HEK293 (cell line): ENCODE data around the gene STIM1.

Experiments
- CTCF ChIA-PET: fragments of 350-600 bp; formaldehyde crosslinking; extraction: SDS; loops from one replicate; lab custom pipeline; 2021; ENCODE audit warnings: antibody characterized with exemption; lab: Yijun Ruan, JAX
- POLR2A ChIA-PET: fragments of 300-600 bp; formaldehyde crosslinking; extraction: SDS; loops from one replicate; lab custom pipeline; 2020; ENCODE audit warnings: antibody characterized with exemption, inconsistent platforms; lab: Yijun Ruan, JAX
- H3K27ac ChIP-seq: fragments of 200-500 bp; sonication (Bioruptor generic); 2 replicates; pipeline ENCODE4 v1.5.1; 2014; ENCODE audit warnings: low read depth, low read length, control low read depth, inconsistent platforms; ENCODE audit errors: extremely low read depth
- H3K36me3 ChIP-seq, 2 experiments: fragments of 200-500 bp in 1 of 2; sonication (Bioruptor generic) in 1 of 2; 1 replicate in 1 of 2; 2 replicates in 1 of 2; pipeline ENCODE4 v1.5.1; 2014 to 2017; ENCODE audit warnings: inconsistent platforms in 2 of 2, low read length in 2 of 2; ENCODE audit not compliant: control insufficient read depth in 2 of 2, insufficient read depth in 1 of 2
- H3K4me1 ChIP-seq: fragments of 200-500 bp; sonication (Bioruptor generic); 2 replicates; pipeline ENCODE4 v1.5.1; 2014; ENCODE audit warnings: mild to moderate bottlenecking, low read length, inconsistent platforms; ENCODE audit not compliant: control insufficient read depth, insufficient read depth
- H3K4me3 ChIP-seq: 2 replicates; pipeline ENCODE4 v1.5.1; 2011; ENCODE audit warnings: low read depth, mild to moderate bottlenecking, control low read depth, low read length, moderate library complexity
- H3K9me3 ChIP-seq: fragments of 200-500 bp; sonication (Bioruptor generic); 2 replicates; pipeline ENCODE4 v1.5.1; 2014; ENCODE audit warnings: low read depth, low read length, inconsistent platforms; ENCODE audit not compliant: control insufficient read depth, insufficient read depth
- FEZF1 ChIP-seq: fragments of 450-650 bp; formaldehyde crosslinking; IDR thresholded peaks from 2 replicates; pipeline ENCODE4 v1.5.1; 2016; ENCODE audit warnings: missing biosample characterization, missing genetic modification characterization
- KLF10 ChIP-seq: fragments of 450-650 bp; IDR thresholded peaks from 2 replicates; pipeline ENCODE4 v1.5.1; 2018; ENCODE audit warnings: missing biosample characterization, mild to moderate bottlenecking, missing genetic modification characterization
- PRDM2 ChIP-seq: fragments of 450-650 bp; formaldehyde crosslinking; IDR thresholded peaks from 2 replicates; pipeline ENCODE4 v1.5.1; 2016; ENCODE audit warnings: missing biosample characterization, missing genetic modification characterization, borderline replicate concordance
- PRDM6 ChIP-seq: fragments of 450-650 bp; formaldehyde crosslinking; IDR thresholded peaks from 2 replicates; pipeline ENCODE4 v1.5.1; 2017; ENCODE audit warnings: missing biosample characterization, missing genetic modification characterization
- SALL2 ChIP-seq: fragments of 450-650 bp; formaldehyde crosslinking; IDR thresholded peaks from 2 replicates; pipeline ENCODE4 v1.5.0; 2017; ENCODE audit warnings: missing biosample characterization, mild to moderate bottlenecking, missing genetic modification characterization, borderline replicate concordance
- SCRT2 ChIP-seq: fragments of 450-650 bp; formaldehyde crosslinking; IDR thresholded peaks from 2 replicates; pipeline ENCODE4 v1.5.1; 2016; ENCODE audit warnings: missing biosample characterization, missing genetic modification characterization
- SP3 ChIP-seq: fragments of 450-650 bp; formaldehyde crosslinking; IDR thresholded peaks from 2 replicates; pipeline ENCODE4 v1.5.1; 2016; ENCODE audit warnings: missing biosample characterization, missing genetic modification characterization
- YY1 ChIP-seq: fragments of 450-650 bp; formaldehyde crosslinking; IDR thresholded peaks from 2 replicates; pipeline ENCODE4 v1.5.1; 2018; ENCODE audit warnings: missing biosample characterization, missing genetic modification characterization
- ZBTB20 ChIP-seq: fragments of 450-650 bp; formaldehyde crosslinking; IDR thresholded peaks from 2 replicates; pipeline ENCODE4 v1.5.1; 2016; ENCODE audit warnings: missing biosample characterization, missing genetic modification characterization
- ZBTB7A ChIP-seq: fragments of 450-650 bp; formaldehyde crosslinking; IDR thresholded peaks from 2 replicates; pipeline ENCODE4 v1.5.1; 2016; ENCODE audit warnings: low read depth, missing biosample characterization, missing genetic modification characterization
- ZFP69B ChIP-seq: fragments of 450-650 bp; formaldehyde crosslinking; IDR thresholded peaks from 2 replicates; pipeline ENCODE4 v1.5.1; 2016; ENCODE audit warnings: missing biosample characterization, missing genetic modification characterization
- ZIC2 ChIP-seq: fragments of 450-650 bp; formaldehyde crosslinking; IDR thresholded peaks from 2 replicates; pipeline ENCODE4 v1.5.1; 2016; ENCODE audit warnings: missing biosample characterization, missing genetic modification characterization
- ZNF121 ChIP-seq: fragments of 450-650 bp; formaldehyde crosslinking; IDR thresholded peaks from 2 replicates; pipeline ENCODE4 v1.5.1; 2016; ENCODE audit warnings: missing biosample characterization, missing genetic modification characterization
- ZNF16 ChIP-seq: fragments of 450-650 bp; formaldehyde crosslinking; IDR thresholded peaks from 2 replicates; pipeline ENCODE4 v1.5.1; 2016; ENCODE audit warnings: low read depth, missing biosample characterization, missing genetic modification characterization
- ZNF223 ChIP-seq: fragments of 450-650 bp; formaldehyde crosslinking; IDR thresholded peaks from 2 replicates; pipeline ENCODE4 v1.5.1; 2016; ENCODE audit warnings: missing biosample characterization, missing genetic modification characterization
- ZNF280D ChIP-seq: fragments of 450-650 bp; formaldehyde crosslinking; IDR thresholded peaks from 2 replicates; pipeline ENCODE4 v1.5.1; 2016; ENCODE audit warnings: missing biosample characterization, missing genetic modification characterization
- ZNF302 ChIP-seq: fragments of 450-650 bp; formaldehyde crosslinking; IDR thresholded peaks from 2 replicates; pipeline ENCODE4 v1.5.1; 2016; ENCODE audit warnings: missing biosample characterization, missing genetic modification characterization, low read depth
- ZNF335 ChIP-seq: fragments of 450-650 bp; formaldehyde crosslinking; conservative IDR thresholded peaks from 2 replicates; pipeline ENCODE4 v1.5.1; 2016; ENCODE audit warnings: missing biosample characterization, missing genetic modification characterization
- ZNF514 ChIP-seq: fragments of 450-650 bp; formaldehyde crosslinking; IDR thresholded peaks from 2 replicates; pipeline ENCODE4 v1.5.1; 2016; ENCODE audit warnings: missing biosample characterization, missing genetic modification characterization
- ZNF521 ChIP-seq: fragments of 450-650 bp; formaldehyde crosslinking; IDR thresholded peaks from 2 replicates; pipeline ENCODE4 v1.5.1; 2017; ENCODE audit warnings: missing biosample characterization, mild to moderate bottlenecking, missing genetic modification characterization
- ZNF626 ChIP-seq: fragments of 450-650 bp; sonication (Bioruptor Pico); formaldehyde crosslinking; IDR thresholded peaks from 2 replicates; pipeline ENCODE4 v1.5.1; 2018; ENCODE audit warnings: missing biosample characterization, missing genetic modification characterization, inconsistent platforms
- ZSCAN18 ChIP-seq: fragments of 450-650 bp; formaldehyde crosslinking; IDR thresholded peaks from 2 replicates; pipeline ENCODE4 v1.5.1; 2016; ENCODE audit warnings: missing biosample characterization, missing genetic modification characterization

The STIM1 gene

GRCh38 chr11:3823303-3823702 is 32.2 kb upstream of the STIM1 start:
- peaks cover 0 to 44% of the 10 kb centered on the region in 2 experiments; a peak in 1 of 3 replicates for H3K36me3 ChIP-seq
- no peak for TF ChIP-seq ZNF302
- TF ChIP-seq ZNF335 (tag by site-specific recombination), result no peak
- TF ChIP-seq FEZF1 (tag by site-specific recombination), result no peak
- TF ChIP-seq ZNF280D (tag by site-specific recombination), result no peak
- no peak for TF ChIP-seq PRDM6
- TF ChIP-seq ZNF223 (tag by site-specific recombination), result no peak
- TF ChIP-seq SALL2 (tag by site-specific recombination), result no peak
- no peak for TF ChIP-seq ZNF626
- TF ChIP-seq PRDM2 (tag by site-specific recombination), result no peak
- no peak for TF ChIP-seq KLF10 (tag by site-specific recombination)
- no peak for TF ChIP-seq ZNF121 (tag by site-specific recombination)
- no peak for TF ChIP-seq SP3 (tag by site-specific recombination)
- CTCF ChIA-PET, result interaction anchor here (0.5 to 1.8 kb wide), 6 partner anchors 14 to 301 kb away, joined by 3 to 8 read pairs (median 4); no protein-coding TSS in a partner anchor

GRCh38 chr11:3823762-3824506 is 31.5 kb upstream of the STIM1 start:
- Histone ChIP-seq H3K4me1 (no peaks in the 10 kb centered on the region), H3K27ac (no peak overlapping the region), H3K4me3 (no peak overlapping the region), H3K9me3 (no peaks in the 10 kb centered on the region), H3K36me3 (peaks cover 0 to 44% of the 10 kb centered on the region in 2 experiments; a peak in 1 of 3 replicates)
- CTCF ChIA-PET, result interaction anchor here (0.5 to 1.8 kb wide), 6 partner anchors 12 to 300 kb away, joined by 3 to 8 read pairs (median 4); no protein-coding TSS in a partner anchor
- POLR2A ChIA-PET, result interaction anchor here (0.5 to 1.6 kb wide), 5 partner anchors 11 to 31 kb away, joined by 3 to 6 read pairs (median 4); partner anchors contain the start of genes RHOG and STIM1
- TF ChIP-seq ZNF521, result no peak
- TF ChIP-seq ZNF16, result no peak
- TF ChIP-seq ZBTB20, result no peak
- TF ChIP-seq SCRT2 (tag by site-specific recombination), result no peak
- TF ChIP-seq YY1 (tag by site-specific recombination), result no peak
- TF ChIP-seq ZNF514 (tag by site-specific recombination), result no peak
- no peak for TF ChIP-seq ZBTB7A (tag by site-specific recombination)
- no peak for TF ChIP-seq ZIC2 (tag by site-specific recombination)
- no peak for TF ChIP-seq ZFP69B (tag by site-specific recombination)
- TF ChIP-seq ZSCAN18 (tag by site-specific recombination), result no peak

More at GRCh38 chr11:3823303-3823702, 32.2 kb upstream of the STIM1 start:
- Histone ChIP-seq H3K27ac (no peak overlapping the region), H3K4me1 (no peaks in the 10 kb centered on the region), H3K9me3 (no peaks in the 10 kb centered on the region), H3K4me3 (no peak overlapping the region)
- POLR2A ChIA-PET, result interaction anchor here (0.8 to 1.6 kb wide), 4 partner anchors 11 to 32 kb away, joined by 3 to 6 read pairs (median 4); partner anchors contain the start of genes RHOG and STIM1
